Measurements from ENCODE around the gene BRSK1. TPM values are rescaled to one million over a fixed set of nuclear protein-coding genes. Genes with fewer than 3 reads are reported as not detected.

The BRSK1 gene
- total and polyA plus RNA-seq, 2 of the 8 experiments (the other 6 are each of a cell fraction or from before 2014, with no cell fraction given) = 27.6 to 32.7 TPM

DNA sequence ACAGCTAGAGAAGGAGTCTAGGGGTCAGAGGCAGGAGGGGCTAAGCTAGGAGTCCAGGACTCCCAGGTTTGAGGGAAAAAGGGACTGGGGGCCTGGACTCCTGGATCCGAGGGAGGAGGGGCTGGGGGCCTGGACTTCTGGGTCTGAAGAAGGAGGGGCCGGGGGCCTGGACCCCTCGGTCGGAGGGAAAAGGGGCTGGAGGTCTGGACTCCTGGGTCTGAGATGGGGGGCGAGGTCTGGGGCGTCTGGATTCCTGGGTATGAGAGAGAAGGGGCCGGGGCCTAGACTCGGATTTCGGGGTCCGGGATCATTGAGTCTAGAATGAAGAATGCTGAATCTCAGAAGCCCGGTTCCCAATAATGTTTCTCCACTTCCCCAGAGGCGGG, 18.5 kb downstream of the BRSK1 start:
- H2BK15ac ChIP-seq (ENCODE audit: low read length) = no peak overlapping the region
- H2AFZ ChIP-seq (ENCODE audit: low read length) = no peak overlapping the region
- ChIA-PET CTCF (ENCODE audit: partially characterized antibody) (interaction anchor here (0.6 to 3.9 kb wide), 33 partner anchors 10 to 201 kb away, joined by 3 to 37 read pairs (median 5); partner anchors contain the start of genes GARIN5B, KMT5C, TMEM150B and TMEM190), POLR2A (ENCODE audit: partially characterized antibody) (interaction anchor here (0.9 to 3.8 kb wide), 13 partner anchors 10 to 101 kb away, joined by 3 to 32 read pairs (median 5); partner anchors contain the start of genes KMT5C and TMEM238)
- H2AK5ac ChIP-seq (ENCODE audit: low read depth, low read length) = no peak overlapping the region
- H3K9me3 ChIP-seq (ENCODE audit: insufficient read depth in 2 of 2, low read depth in 1 of 2, low read length in 1 of 2) = no peaks in the 10 kb centered on the region
- H4K8ac ChIP-seq (ENCODE audit: extremely low read depth, insufficient read depth, low read length) = no peak overlapping the region
- H3K4ac ChIP-seq (replicated peaks; ENCODE audit: insufficient read length, low read depth, low read length) = no peak overlapping the region
- H3K4me1 ChIP-seq (replicated peaks in 1 of 4; ENCODE audit: control insufficient read depth in 3 of 4, insufficient read depth in 4 of 4, low read length in 3 of 4) = peaks cover 0 to 8% (median 3%) of the 10 kb centered on the region in 4 experiments; a peak in 3 of 7 replicates
- TF ChIP-seq SP4 (IDR thresholded peaks at IDR 0.05; ENCODE audit: low read length) = no peak
- TF ChIP-seq SAP30 (IDR thresholded peaks at IDR 0.05; ENCODE audit: insufficient read depth, insufficient replicate concordance, low read length) = no peak
- TF ChIP-seq CBX5 (IDR thresholded peaks at IDR 0.05; ENCODE audit: low read depth, low read length) = no peak
- no peak for TF ChIP-seq CREB1 (IDR thresholded peaks at IDR 0.05)
- no peak for TF ChIP-seq POLR2AphosphoS5 (IDR thresholded peaks at IDR 0.05; ENCODE audit: low read depth, low read length)
- TF ChIP-seq EP300 (IDR thresholded peaks at IDR 0.05; ENCODE audit: borderline replicate concordance in 1 of 2, low read depth in 2 of 2, low read length in 2 of 2) = no peak
- TF ChIP-seq CHD2 (IDR thresholded peaks at IDR 0.05; ENCODE audit: low read length) = no peak
- no peak for TF ChIP-seq EGR1 (IDR thresholded peaks at IDR 0.05; ENCODE audit: borderline replicate concordance, low read depth, low read length)
- TF ChIP-seq JUND (IDR thresholded peaks at IDR 0.05; ENCODE audit: low read length) = no peak
- no peak for TF ChIP-seq NANOG (IDR thresholded peaks at IDR 0.05; ENCODE audit: insufficient read depth, low read depth, low read length, poor library complexity, severe bottlenecking)
- H3K79me2 ChIP-seq (ENCODE audit: control insufficient read depth in 1 of 2, insufficient read depth in 2 of 2, low read length in 2 of 2) = no peaks in the 10 kb centered on the region
- H3K4me3 ChIP-seq (ENCODE audit: extremely low read depth in 1 of 4, insufficient read depth in 2 of 4, low read depth in 3 of 4, low read length in 4 of 4) = no peak overlapping the region; a peak in 2 of 8 replicates
- no peak overlapping the region for H4K91ac ChIP-seq (replicated peaks; ENCODE audit: insufficient read length, low read length)
- no peak overlapping the region for H2BK5ac ChIP-seq (ENCODE audit: low read depth, low read length)
- peak overlapping the region in 1 of 2 experiments; percentile 36; a peak in 1 of 4 replicates for H3K4me2 ChIP-seq (ENCODE audit: insufficient read depth in 1 of 2, low read depth in 2 of 2, low read length in 2 of 2)
- no peak overlapping the region for H3K14ac ChIP-seq (ENCODE audit: insufficient read length)
- H4K20me1 ChIP-seq (replicated peaks in 1 of 2; ENCODE audit: control insufficient read depth in 1 of 2, insufficient read depth in 2 of 2, low read length in 2 of 2) = peaks cover 0 to 5% of the 10 kb centered on the region in 2 experiments
- 0 out of 2 replicates have a peak overlapping the region, but pooled peaks have one; percentile 80 for H2BK12ac ChIP-seq (ENCODE audit: low read depth, low read length)
- no peak overlapping the region for H3K23ac ChIP-seq (ENCODE audit: insufficient read length)
- H3K18ac ChIP-seq (ENCODE audit: extremely low read depth, low read length) = peak overlapping the region; percentile 83; the same call in 1 of the 2 replicates
- H4K5ac ChIP-seq (ENCODE audit: insufficient read length, low read depth, low read length) = no peak overlapping the region
- DNase-seq (ENCODE audit: low read depth in 1 of 2, low spot score in 2 of 2) (no peak), FAIRE-seq (no peak)
- no peaks in the 10 kb centered on the region; the same call in 1 of the 2 replicates for H3K79me1 ChIP-seq (ENCODE audit: low read depth, low read length)
- H3K36me3 ChIP-seq (ENCODE audit: control insufficient read depth in 2 of 4, insufficient read depth in 4 of 4, low read length in 3 of 4) = peaks cover 18 to 41% (median 34%) of the 10 kb centered on the region in 4 experiments
- no peak overlapping the region for H3K9ac ChIP-seq (replicated peaks in 1 of 4; ENCODE audit: extremely low read depth in 1 of 4, low read depth in 3 of 4, low read length in 3 of 4)
- no peak overlapping the region for H2BK20ac ChIP-seq (ENCODE audit: low read length)
- H3K56ac ChIP-seq (replicated peaks; ENCODE audit: insufficient read length, low read depth, low read length) = no peak overlapping the region
- no peak overlapping the region for H2BK120ac ChIP-seq (replicated peaks; ENCODE audit: low read depth, low read length)
- 99% methylated on average over 8 of the region's 12 CpGs; no CpG with 5 or more reads in 1 of the 2 experiments for WGBS, 2 experiments (ENCODE audit: extremely low coverage in 1 of 2, insufficient coverage in 1 of 2, insufficient read length in 1 of 2, insufficient replicate concordance in 2 of 2, low coverage in 1 of 2, low lambda C conversion rate in 2 of 2, missing lambda C conversion rate in 1 of 2)
- no peak overlapping the region for H3K27ac ChIP-seq (ENCODE audit: low read depth, low read length)
- no peaks in the 10 kb centered on the region for H3K27me3 ChIP-seq (replicated peaks in 1 of 4; ENCODE audit: control insufficient read depth in 3 of 4, extremely low read depth in 1 of 4, insufficient read depth in 3 of 4, low read length in 3 of 4)
- peaks cover 2% of the 10 kb centered on the region; the same call in 1 of the 2 replicates for H3K23me2 ChIP-seq (ENCODE audit: low read depth, low read length)
